B cell (primary cell): Measurements from ENCODE around the gene SUPV3L1. TPM values are rescaled to one million over a fixed set of nuclear protein-coding genes. Genes with fewer than 3 reads are reported as not detected.

Experiments
- ATAC-seq: fragments of 200-7000 bp; cut with Tn5 transposase; one replicate; pipeline ENCODE4 v1.10.0; 2021; ENCODE audit warnings: low read depth, mild to moderate bottlenecking, moderate number of reproducible peaks, moderate library complexity
- CTCF ChIA-PET: fragments of 350-600 bp; sonication (Branson Sonifier 250); formaldehyde crosslinking; loops from one replicate; lab custom pipeline; 2021; ENCODE audit warnings: antibody characterized with exemption, inconsistent platforms; lab: Charles Lee
- POLR2A ChIA-PET: fragments of 350-600 bp; sonication (Branson Sonifier 250); formaldehyde crosslinking; loops from one replicate; lab custom pipeline; 2021; ENCODE audit warnings: antibody characterized with exemption; lab: Charles Lee
- DNase-seq: peaks from one replicate; pipeline ENCODE4 v3.0.0; 2013
- H2AFZ ChIP-seq: 2 replicates; pipeline ENCODE4 v1.6.1; 2012; ENCODE audit warnings: mild to moderate bottlenecking, low read depth, low read length; ENCODE audit not compliant: insufficient read depth, poor library complexity, severe bottlenecking
- H3K27ac ChIP-seq, 2 donors: 1 replicate in 1 of 2; 2 replicates in 1 of 2; pipeline ENCODE4 v1.5.1; 2012 to 2013; ENCODE audit warnings: low read length in 2 of 2, mild to moderate bottlenecking in 2 of 2, moderate library complexity in 1 of 2
- H3K27me3 ChIP-seq, 4 experiments: fragments of 200-600 bp in 1 of 4; sonication (generic) in 1 of 4; replicated peaks in 1 of 4; 1 replicate in 2 of 4; 2 replicates in 2 of 4; pipeline versions ENCODE4 v1.6.1 to v1.7.0; 2013 to 2016; ENCODE audit warnings: low read length in 3 of 4, mild to moderate bottlenecking in 2 of 4, mixed read lengths in 1 of 4, moderate library complexity in 1 of 4; ENCODE audit not compliant: insufficient read depth in 4 of 4, control insufficient read depth in 3 of 4; ENCODE audit errors: control extremely low read depth in 1 of 4
- H3K36me3 ChIP-seq, 2 experiments: replicated peaks in 1 of 2; 1 replicate in 1 of 2; 2 replicates in 1 of 2; pipeline versions ENCODE4 v1.6.1 to v1.7.1; 2013; ENCODE audit warnings: low read length in 1 of 2; ENCODE audit not compliant: insufficient read depth in 2 of 2, control insufficient read depth in 1 of 2; ENCODE audit errors: control extremely low read depth in 1 of 2, extremely low read depth in 1 of 2
- H3K4me1 ChIP-seq, 2 donors: fragments of 200-600 bp in 1 of 2; sonication (generic) in 1 of 2; 1 replicate in 1 of 2; 2 replicates in 1 of 2; pipeline versions ENCODE4 v1.5.1 to v1.6.1; 2013 to 2017; ENCODE audit warnings: low read length in 2 of 2; ENCODE audit not compliant: control insufficient read depth in 2 of 2, insufficient read depth in 2 of 2
- H3K4me2 ChIP-seq: replicated peaks from 2 replicates; pipeline ENCODE3; 2012; ENCODE audit warnings: mild to moderate bottlenecking, low read depth, low read length; ENCODE audit not compliant: poor library complexity, severe bottlenecking
- H3K4me3 ChIP-seq, 5 experiments: fragments of 200-600 bp in 1 of 5; sonication (generic) in 1 of 5; 1 replicate in 3 of 5; 2 replicates in 2 of 5; pipeline versions ENCODE4 v1.5.1 to v1.7.0; 2011 to 2016; ENCODE audit warnings: low read length in 4 of 5, mild to moderate bottlenecking in 4 of 5, low read depth in 2 of 5, control low read depth in 1 of 5, moderate library complexity in 1 of 5; ENCODE audit not compliant: insufficient read depth in 1 of 5; ENCODE audit errors: control extremely low read depth in 1 of 5, extremely low read depth in 1 of 5
- H3K79me2 ChIP-seq: fragments of 200-600 bp; sonication (generic); one replicate; pipeline ENCODE4 v1.6.0; 2016; ENCODE audit warnings: low read length; ENCODE audit not compliant: control insufficient read depth, insufficient read depth
- H3K9ac ChIP-seq: fragments of 200-600 bp; sonication (generic); 2 replicates; pipeline ENCODE4 v1.6.1; 2017; ENCODE audit warnings: mild to moderate bottlenecking, low read length, moderate library complexity
- H3K9me3 ChIP-seq, 3 donors: one replicate each; pipeline versions ENCODE4 v1.6.1 to v1.7.1; 2013; ENCODE audit warnings: low read length in 2 of 3; ENCODE audit not compliant: control insufficient read depth in 2 of 3, insufficient read depth in 1 of 3; ENCODE audit errors: control extremely low read depth in 1 of 3
- H4K20me1 ChIP-seq: 2 replicates; pipeline ENCODE4 v1.6.0; 2012; ENCODE audit warnings: mild to moderate bottlenecking, low read length; ENCODE audit not compliant: insufficient read depth, control insufficient read depth, poor library complexity, severe bottlenecking
- H3K27ac Mint-ChIP-seq: one replicate; pipeline ENCODE4 v1.8.0; 2021; ENCODE audit warnings: mixed read lengths
- H3K27me3 Mint-ChIP-seq: one replicate; pipeline ENCODE4 v1.8.0; 2021; ENCODE audit warnings: mixed read lengths
- H3K4me1 Mint-ChIP-seq: one replicate; pipeline ENCODE4 v1.8.0; 2021; ENCODE audit warnings: mixed read lengths
- H3K4me3 Mint-ChIP-seq: one replicate; pipeline ENCODE4 v1.8.0; 2021; ENCODE audit warnings: mixed read lengths
- H3K9me3 Mint-ChIP-seq: one replicate; pipeline ENCODE4 v1.8.0; 2022; ENCODE audit warnings: mixed read lengths; ENCODE audit not compliant: insufficient read depth
- CTCF ChIP-seq: fragments of 200-600 bp; IDR thresholded peaks from one replicate; pipeline ENCODE4 v1.8.0; 2022; ENCODE audit warnings: antibody characterized with exemption, mild to moderate bottlenecking
- EZH2 ChIP-seq: IDR thresholded peaks from 2 replicates; pipeline ENCODE4 v1.6.1; 2012; ENCODE audit warnings: borderline replicate concordance, low read depth, mild to moderate bottlenecking, moderate library complexity, low read length; ENCODE audit not compliant: insufficient read depth, poor library complexity, severe bottlenecking
- WGBS: methylation state at CpG from one replicate; pipeline ENCODE4 v1.1.5; 2013; ENCODE audit warnings: missing lambda C conversion rate; ENCODE audit not compliant: insufficient coverage; 5-methylcytosine and 5-hydroxymethylcytosine counted together
- intact Hi-C: fragments of 100-400 bp; cut with micrococcal nuclease; formaldehyde crosslinking; loops from one replicate; pipeline ENCODE4 v1.10.0; 2022
- polyA plus RNA-seq: library from polyadenylated mRNA; depleted of rRNA; stranded (reverse); fragments of >200 nt; gene quantifications from 2 replicates; pipeline ENCODE4 v1.2.3, GENCODE V29; 2012
- total RNA-seq, 2 donors: library from RNA; stranded (reverse); fragments of 120-200 nt in 1 of 2; gene quantifications; 1 replicate in 1 of 2; 2 replicates in 1 of 2; pipeline versions ENCODE4 v1.2.3 to v1.2.4, GENCODE V29; 2013 to 2022

Gene SUPV3L1
- total and polyA plus RNA-seq, 2 donors (not counting 1 experiment from before 2014, with no cell fraction given), result 33.6 to 37.1 TPM

GRCh38 chr10:69145864-69146263, 34.2 kb upstream of the SUPV3L1 start:
- DNase-seq (no peak), ATAC-seq (no peak)
- H3K9me3 ChIP-seq, result no peaks in the 10 kb centered on the region
- Mint-ChIP-seq H3K9me3 (no peaks in the 10 kb centered on the region), H3K4me3 (no peak overlapping the region), H3K27ac (no peak overlapping the region), H3K4me1 (peaks cover 20% of the 10 kb centered on the region), H3K27me3 (no peaks in the 10 kb centered on the region)
- TF ChIP-seq EZH2 (no peak), CTCF (no peak)
- H3K36me3 ChIP-seq, result peaks cover 0 to 3% of the 10 kb centered on the region in 2 experiments
- intact Hi-C loops, result no loop called here
- peaks cover 0 to 4% of the 10 kb centered on the region in 2 donors for H3K4me1 ChIP-seq
- H3K9ac ChIP-seq, result no peak overlapping the region
- ChIA-PET CTCF (no interaction called here), POLR2A (no interaction called here)
- H4K20me1 ChIP-seq, result peaks cover 5% of the 10 kb centered on the region
- no peak overlapping the region for H3K4me2 ChIP-seq
- no peak overlapping the region for H3K27ac ChIP-seq
- no peaks in the 10 kb centered on the region for H3K27me3 ChIP-seq
- H3K79me2 ChIP-seq, result peaks cover 90% of the 10 kb centered on the region
- H2AFZ ChIP-seq, result no peak overlapping the region
- WGBS, result 99% methylated on average over 7 of the region's 8 CpGs
- no peak overlapping the region for H3K4me3 ChIP-seq

GRCh38 chr10:69146759-69147158, 33.3 kb upstream of the SUPV3L1 start:
- Histone ChIP-seq H3K36me3 (peaks cover 0 to 3% of the 10 kb centered on the region in 2 experiments), H3K4me3 (no peak overlapping the region), H3K79me2 (peaks cover 88% of the 10 kb centered on the region), H3K4me2 (no peak overlapping the region), H4K20me1 (no peaks in the 10 kb centered on the region), H3K27me3 (no peaks in the 10 kb centered on the region), H3K4me1 (peaks cover 0 to 4% of the 10 kb centered on the region in 2 donors), H3K9me3 (no peaks in the 10 kb centered on the region), H2AFZ (no peak overlapping the region), H3K9ac (no peak overlapping the region), H3K27ac (no peak overlapping the region)
- intact Hi-C loops, result no loop called here
- no peak overlapping the region for H3K4me3 Mint-ChIP-seq
- H3K9me3 Mint-ChIP-seq, result no peaks in the 10 kb centered on the region
- ChIA-PET POLR2A (no interaction called here), CTCF (no interaction called here)
- no peaks in the 10 kb centered on the region for H3K27me3 Mint-ChIP-seq
- TF ChIP-seq CTCF (no peak), EZH2 (no peak)
- ATAC-seq, result no peak
- no peak for DNase-seq
- no CpG with 5 or more reads among the region's 2 CpGs for WGBS
- H3K27ac Mint-ChIP-seq, result no peak overlapping the region
- peaks cover 18% of the 10 kb centered on the region for H3K4me1 Mint-ChIP-seq
